Activated CD8-positive, alpha-beta memory T cell treated with anti-CD3 and anti-CD28 coated beads, Interleukin-2, amount 50 U/mL, for 1 hour (primary cell): ENCODE data around the gene ZNF276.
"Not testable (repeated sequence)": the region's sequence is repeated elsewhere in the genome, so short reads cannot be mapped to it uniquely, and the experiment has no call there.

Experiments used
- DNase-seq: peaks from one replicate; pipeline ENCODE4 v3.0.0-alpha.2; 2020; ENCODE audit errors: extremely low read depth

Gene ZNF276

GRCh38 chr16:89695875-89696669 is 25.3 kb upstream of the ZNF276 start:
- no peak for DNase-seq

- no peak for DNase-seq
These were observed 24.6 kb upstream of the ZNF276 start for GRCh38 chr16:89696670-89697128.

- DNase-seq: no peak
These were observed 24.1 kb upstream of the ZNF276 start for GRCh38 chr16:89697161-89697615.

GRCh38 chr16:89697616-89698331 is 23.6 kb upstream of the ZNF276 start:
- DNase-seq: no peak

GRCh38 chr16:89698717-89699116 is 22.6 kb upstream of the ZNF276 start:
- not testable (repeated sequence) for DNase-seq

- DNase-seq: not testable (repeated sequence)
These were observed 21.7 kb upstream of the ZNF276 start for GRCh38 chr16:89699629-89700099.

GRCh38 chr16:89700100-89700648 is 21.2 kb upstream of the ZNF276 start:
- peak; percentile 95 for DNase-seq

GRCh38 chr16:89700649-89701424 is 20.5 kb upstream of the ZNF276 start:
- DNase-seq: no peak

- peak; percentile 91 for DNase-seq
These were observed 19.6 kb upstream of the ZNF276 start, which contains the start of gene SPATA2L for GRCh38 chr16:89701425-89702406. Gene SPATA2L, minus strand, starts transcription at chr16:89701705. Its CDS starts 473 bp downstream, at chr16:89701232.

- no peak for DNase-seq
These were observed 17.1 kb upstream of the ZNF276 start for GRCh38 chr16:89704281-89704680.

- no peak for DNase-seq
These were observed 16.3 kb upstream of the ZNF276 start for GRCh38 chr16:89705006-89705405.

GRCh38 chr16:89706518-89707260 is 14.6 kb upstream of the ZNF276 start:
- no peak for DNase-seq

- DNase-seq: no peak
These were observed 13.6 kb upstream of the ZNF276 start for GRCh38 chr16:89707695-89708094.

- no peak for DNase-seq
These were observed 12.8 kb upstream of the ZNF276 start for GRCh38 chr16:89708481-89708931.

GRCh38 chr16:89709166-89709565 is 12.2 kb upstream of the ZNF276 start:
- DNase-seq: no peak

- no peak for DNase-seq
These were observed 11.5 kb upstream of the ZNF276 start for GRCh38 chr16:89709716-89710432.

- no peak for DNase-seq
These were observed 10.4 kb upstream of the ZNF276 start for GRCh38 chr16:89710709-89711564.
